HG03354 (cell line): Measurements from ENCODE around the gene PRR18.

Experiments used
- ATAC-seq: cut with Tn5 transposase; IDR thresholded peaks from one replicate; pipeline ENCODE4 v1.9.1; 2021; ENCODE audit warnings: mild to moderate bottlenecking; ENCODE audit not compliant: unreplicated experiment, poor library complexity, severe bottlenecking

The PRR18 gene

DNA sequence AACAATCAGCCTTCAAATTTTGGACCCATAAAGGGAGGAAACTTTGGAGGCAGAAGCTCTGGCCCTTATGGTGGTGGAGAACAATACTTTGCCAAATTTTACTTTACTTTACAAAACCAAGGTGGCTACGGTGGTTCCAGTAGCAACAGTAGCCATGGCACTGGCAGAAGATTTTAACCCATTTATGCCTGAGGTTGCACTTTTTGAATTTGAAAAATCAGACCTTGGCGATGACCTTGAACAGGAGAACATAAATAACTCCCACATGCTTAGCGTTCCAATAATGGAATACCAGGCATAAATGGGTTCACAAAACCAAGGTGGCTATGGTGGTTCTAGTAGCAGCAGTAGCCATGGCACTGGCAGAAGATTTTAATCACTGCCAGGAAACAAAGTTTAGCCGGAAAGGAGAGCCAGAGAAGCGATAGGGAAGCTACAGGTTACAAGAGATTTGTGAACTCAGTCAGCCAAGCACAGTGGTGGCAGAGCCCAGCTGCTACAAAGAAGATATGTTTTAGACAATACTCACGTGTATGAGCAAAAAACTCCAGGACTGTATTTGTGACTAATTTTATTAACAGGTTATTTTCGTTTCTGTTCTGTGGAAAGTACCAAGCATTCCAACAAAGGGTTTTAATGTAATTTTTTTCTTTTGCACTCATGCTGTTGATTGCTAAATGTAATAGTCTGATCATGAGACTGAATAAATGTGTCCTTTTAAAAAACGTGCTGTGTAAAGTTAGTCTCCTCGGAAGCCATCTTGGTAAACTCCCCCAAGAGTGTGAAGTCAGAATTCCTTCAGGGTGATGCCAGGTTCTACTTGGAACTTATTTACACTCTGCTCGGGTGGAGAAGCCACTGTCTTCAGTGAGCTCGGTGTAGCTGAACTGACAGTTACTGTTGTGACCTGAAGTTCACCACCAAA, 27.4 kb upstream of the PRR18 start:
- peak; percentile 58 for ATAC-seq

DNA sequence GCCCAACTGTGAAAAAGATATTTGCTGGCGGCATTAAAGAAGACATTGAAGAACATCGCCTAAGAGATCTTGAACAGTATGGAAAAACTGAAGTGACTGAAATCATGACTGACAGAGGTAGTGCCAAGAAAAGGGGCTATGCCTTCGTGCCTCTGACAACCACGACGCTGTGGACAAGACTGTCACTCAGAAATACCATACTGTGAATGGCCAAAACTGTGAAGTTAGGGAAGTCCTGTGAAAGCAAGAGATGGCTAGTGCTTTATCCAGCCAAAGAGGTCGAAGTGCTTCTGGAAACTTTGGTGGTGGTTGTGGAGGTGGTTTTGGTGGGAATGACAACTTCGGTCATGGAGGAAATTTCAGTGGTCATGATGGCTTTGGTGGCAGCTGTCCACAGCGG, 26.7 kb upstream of the PRR18 start:
- no peak for ATAC-seq

DNA sequence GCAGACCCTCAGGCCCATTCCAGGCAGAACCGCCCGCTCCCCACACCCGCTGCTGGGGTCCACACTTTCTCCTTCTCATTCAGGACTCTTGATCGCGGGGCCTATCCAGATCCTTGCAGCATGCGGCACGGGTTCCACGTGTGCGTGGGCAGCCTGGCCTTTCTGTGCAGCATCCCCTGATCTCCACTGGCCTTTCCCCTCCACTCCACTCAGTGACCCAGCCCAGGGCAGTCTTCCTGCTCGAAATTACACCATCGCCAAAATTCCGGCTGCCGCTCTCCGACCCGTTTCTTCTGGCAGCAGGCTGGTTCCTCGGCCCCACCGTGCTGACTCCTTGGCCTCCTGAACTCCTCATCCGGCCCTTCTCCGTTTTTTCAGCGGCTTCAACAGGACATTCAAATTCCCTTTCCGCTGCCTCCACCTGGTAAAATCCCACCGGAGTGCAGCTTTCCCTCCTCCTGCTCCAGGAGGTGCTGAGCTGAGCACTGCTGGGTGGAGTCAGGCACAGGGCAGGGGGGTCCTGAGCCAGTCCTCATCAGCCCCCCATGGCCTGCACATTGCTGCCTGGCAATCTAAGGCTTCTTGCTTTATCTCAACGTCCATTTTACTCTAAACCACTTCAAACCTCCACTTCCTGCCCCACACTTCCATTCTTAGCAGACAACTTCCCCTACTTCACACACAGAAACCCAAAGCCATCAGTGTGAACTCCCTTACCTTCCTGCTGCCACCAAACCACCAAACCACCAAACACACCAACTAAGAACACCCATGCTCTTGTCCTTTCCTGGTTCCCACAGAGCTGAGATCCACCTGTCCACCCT, 25.2 kb upstream of the PRR18 start:
- ATAC-seq, result peak; percentile 69

DNA sequence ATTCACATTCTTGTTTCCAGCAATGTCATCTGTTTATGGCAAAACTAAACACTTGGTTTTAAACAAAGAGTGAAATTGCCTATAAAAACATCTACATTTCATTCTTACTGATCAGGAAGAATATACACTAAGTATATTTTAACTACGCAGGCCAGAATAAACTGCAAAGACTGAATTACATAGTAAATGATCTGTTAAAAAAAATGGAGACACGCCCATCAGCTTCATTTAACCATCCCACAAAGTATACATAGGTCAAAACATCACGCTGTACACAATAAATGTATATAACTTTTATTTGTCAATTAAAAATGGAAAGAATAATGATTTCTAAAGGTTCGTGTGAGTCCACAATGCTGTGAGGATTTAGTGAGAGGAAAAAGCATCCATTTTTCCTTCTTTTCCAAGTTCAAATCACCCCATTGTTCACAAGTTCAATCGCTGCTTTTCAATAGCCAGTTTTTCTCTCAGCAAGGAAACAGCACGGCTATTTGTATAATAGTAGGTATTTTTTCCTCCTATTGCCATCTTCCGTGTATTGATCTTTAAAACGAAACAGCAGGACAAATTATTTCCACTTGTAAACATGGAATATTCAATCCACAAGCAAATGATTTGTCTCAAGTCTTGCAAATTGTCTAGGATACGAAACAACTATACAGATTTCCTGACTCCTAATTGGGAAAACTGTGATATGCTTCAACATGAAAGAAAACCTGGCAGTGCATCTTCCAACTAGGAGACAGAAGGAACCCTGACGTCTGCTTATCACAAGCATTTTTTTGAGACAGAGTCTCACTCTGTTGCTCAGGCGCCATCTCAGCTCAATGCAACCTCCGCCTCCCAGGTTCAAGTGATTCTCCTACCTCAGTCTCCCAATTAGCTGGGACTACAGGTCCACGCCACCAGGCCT, 23.6 kb upstream of the PRR18 start:
- ATAC-seq, result no peak

DNA sequence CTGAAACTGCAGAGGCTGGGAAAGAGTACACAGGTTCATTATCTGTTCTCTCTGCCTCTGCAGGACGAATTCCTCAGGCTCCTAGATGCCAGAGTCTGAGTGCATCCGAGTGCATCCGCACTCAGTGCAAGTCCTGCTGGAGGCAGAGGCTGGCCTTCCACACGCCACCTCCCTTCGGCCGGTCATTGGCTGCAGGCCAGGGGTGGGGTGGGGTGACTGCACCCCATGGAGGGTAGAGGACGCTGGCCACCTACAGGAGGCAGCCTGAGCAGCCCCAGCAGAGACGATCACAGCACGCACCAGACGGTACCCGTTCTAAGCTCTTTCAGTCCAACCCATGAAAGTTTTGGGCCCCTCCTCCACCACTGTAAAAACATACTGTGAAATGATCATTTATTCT, 22.4 kb upstream of the PRR18 start:
- ATAC-seq, result no peak

DNA sequence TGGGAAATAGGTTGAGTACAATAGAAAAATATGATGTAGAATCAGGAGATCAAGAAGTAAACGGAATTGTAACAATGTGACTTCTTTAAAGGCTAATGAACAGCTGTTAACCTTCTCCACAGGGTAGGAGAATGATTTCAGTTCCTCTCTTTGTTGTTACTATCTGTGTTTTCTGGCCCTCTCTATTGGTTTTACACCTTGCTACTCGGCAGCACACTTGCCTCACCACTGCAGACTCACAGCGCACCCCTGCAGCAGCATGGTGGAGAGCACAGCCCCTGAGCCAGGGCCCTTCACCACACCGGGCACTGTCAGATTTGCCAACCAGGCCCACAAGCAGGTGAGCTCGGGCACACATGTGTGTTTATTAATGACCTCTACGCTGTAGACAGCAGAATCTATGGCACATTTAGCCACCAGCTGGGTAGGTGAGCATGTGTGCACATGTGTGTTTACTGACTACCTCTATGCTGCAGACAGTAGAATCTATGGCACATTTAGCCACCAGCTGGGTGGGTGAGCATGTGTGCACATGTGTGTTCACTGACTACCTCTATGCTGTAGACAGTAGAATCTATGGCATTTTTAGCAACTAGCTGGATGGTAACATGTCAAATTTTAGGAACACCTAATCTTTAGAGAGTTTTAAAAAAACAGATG, 17.3 kb upstream of the PRR18 start:
- peak; percentile 61 for ATAC-seq

DNA sequence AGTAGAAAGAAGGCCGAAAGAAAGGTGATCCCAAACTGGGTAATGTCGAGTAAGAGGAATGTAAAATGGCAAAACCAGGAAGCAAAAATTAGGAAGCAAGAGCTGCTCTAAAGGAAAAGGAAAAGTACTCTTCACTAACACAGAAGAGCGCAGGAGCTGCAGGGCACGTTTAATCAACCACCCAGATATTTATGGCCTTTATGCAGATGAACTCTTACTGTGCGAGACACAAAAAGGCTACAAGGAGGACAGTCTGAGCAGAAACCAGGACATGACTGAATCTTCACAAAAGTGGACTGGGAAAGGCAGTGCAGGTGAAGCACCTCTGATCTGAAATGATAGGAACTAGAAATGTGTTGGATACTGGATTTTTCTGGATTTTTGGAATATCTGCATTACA, 15.2 kb upstream of the PRR18 start:
- no peak for ATAC-seq

DNA sequence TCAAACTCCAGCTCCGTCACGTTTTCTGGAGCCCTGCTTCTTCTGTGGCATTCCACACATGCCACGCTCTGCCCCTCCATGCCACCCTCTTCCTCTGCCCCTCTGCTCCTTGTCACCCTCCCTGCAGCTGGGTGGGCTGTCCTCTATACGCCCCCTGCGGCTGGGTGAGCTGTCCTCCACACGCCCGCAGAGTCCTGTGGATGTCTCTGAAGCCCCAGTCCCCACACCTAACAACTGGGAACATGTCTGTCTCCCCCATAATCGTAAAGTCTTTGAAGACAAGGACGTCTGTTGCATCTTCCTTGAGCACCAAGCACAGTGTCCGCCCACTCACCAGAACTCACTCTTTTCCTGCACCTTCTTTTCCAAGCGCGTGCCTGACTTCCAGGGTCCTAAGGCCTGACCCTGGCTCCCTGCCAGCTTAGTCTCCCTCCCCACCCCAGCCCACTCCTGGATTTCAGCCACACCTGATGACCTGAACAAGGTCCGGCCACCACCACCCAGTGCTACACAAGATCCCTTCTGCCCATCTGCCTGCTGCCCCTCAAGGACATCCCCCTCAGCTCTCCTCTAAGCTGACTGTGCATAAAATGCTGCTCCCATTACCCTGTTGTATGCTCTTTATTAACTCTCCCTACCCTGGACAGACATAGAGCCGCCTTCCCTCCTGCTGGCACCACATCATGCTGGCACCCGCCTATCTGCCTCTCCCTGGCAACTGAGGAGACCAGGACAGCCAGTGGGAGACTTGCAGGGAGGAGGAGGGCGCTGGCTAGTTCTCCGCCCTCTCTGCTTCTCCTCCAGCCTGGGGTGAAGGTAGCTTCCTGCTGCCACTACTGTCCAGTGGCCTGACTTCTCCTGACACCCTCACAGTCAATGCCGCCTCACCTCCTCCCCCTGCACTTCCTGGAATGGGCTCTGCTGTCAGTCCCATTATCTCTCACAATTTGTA, 10.7 kb upstream of the PRR18 start:
- ATAC-seq, result no peak

DNA sequence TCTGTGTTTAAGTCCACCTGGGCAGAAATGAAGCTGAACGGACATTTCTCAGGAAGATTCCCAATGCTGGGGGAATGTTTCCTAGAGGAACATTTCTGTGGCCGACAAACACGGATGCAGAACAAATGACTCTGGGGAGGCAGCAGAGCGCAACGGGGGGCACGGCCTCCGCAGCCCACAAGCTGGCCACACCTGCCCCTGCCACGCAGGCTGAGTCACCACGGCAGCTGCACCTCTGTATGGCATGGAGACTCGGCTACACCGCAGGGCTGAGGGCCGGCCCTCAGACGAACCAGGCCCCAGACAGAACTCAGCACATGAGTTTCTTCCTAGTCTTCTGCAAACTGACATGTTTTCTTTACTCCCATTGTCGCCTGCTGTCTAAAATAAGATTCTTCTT, 10.0 kb upstream of the PRR18 start:
- ATAC-seq, result no peak

DNA sequence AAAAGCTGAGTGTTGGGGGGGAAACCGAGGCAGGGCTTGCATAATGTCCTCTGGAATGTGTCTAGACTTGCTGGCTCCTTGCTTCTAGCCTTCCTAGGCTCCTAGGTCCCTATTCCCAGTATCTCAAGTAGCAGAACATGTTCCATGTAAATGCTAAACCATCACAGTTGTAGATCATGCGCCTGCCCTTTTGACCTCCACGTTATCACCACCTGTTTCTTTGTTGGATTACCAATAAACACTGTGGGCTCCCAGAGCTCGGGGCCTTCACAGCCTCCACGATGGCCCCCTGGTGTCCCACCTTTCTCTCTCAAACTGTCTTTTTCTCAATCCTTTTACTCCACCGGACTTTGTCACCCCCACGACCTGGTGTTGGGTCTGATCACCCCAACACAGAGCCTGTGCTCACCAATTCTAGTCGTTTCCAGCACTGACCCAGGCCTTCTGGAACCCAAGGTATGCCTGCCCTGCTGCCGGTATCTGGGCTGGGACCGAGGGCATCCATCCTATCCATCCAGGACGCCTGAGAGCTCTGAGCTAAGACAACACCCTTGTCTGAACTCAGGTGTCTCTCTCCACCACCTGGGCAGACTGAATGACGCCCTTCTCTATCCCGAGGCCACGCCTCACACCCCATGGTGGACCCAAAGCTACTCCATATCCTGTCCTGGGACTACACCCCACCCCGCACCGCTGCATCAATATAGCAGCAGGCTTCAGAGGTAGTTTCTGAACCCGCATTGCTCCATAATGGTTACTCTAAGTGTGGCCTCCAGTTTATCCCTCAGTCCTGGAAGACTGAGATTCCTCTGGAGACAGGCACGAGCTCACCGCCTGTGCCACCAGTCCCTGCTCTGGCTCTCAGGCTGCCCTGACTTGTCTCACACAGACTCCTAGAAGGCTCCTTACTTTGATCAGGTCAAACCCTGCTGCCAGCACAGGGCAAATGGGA, 9.3 kb upstream of the PRR18 start:
- no peak for ATAC-seq

DNA sequence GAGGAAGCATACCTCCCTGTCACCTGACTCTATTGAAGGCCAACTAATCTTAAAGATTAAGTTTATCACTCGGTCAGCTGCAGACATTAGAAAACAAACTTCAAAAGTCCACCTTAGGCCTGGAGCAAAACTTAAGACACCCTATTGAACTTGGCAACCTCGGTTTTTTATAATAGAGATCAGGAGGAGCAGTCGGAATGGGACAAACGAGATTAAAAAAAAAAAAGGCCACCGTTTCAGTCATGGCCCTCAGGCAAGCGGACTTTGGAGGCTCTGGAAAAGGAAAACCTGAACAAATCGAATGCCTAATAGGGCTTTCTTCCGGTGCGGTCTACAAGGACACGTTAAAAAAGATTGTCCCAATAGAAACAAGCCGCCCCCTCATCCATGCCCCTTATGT, 7.2 kb upstream of the PRR18 start:
- no peak for ATAC-seq

DNA sequence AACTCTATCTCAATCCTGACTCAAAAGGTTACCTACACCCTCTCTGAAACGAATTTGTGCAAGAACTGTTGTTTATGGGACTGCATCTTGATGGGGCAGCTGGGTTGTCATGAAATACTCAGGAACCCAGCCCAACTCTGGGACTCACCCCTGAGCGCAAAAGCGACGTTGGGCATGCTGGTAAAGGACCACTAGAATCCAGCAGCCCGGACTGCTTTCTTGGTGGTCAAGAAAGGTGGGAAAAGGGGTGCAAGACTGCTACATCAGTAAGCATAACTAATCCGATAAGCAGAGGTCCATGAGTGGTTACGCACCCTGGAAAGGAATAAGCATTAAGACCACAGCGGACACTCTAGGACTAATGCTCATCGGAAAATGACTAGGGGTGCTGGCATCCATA, 6.3 kb upstream of the PRR18 start:
- ATAC-seq, result no peak

DNA sequence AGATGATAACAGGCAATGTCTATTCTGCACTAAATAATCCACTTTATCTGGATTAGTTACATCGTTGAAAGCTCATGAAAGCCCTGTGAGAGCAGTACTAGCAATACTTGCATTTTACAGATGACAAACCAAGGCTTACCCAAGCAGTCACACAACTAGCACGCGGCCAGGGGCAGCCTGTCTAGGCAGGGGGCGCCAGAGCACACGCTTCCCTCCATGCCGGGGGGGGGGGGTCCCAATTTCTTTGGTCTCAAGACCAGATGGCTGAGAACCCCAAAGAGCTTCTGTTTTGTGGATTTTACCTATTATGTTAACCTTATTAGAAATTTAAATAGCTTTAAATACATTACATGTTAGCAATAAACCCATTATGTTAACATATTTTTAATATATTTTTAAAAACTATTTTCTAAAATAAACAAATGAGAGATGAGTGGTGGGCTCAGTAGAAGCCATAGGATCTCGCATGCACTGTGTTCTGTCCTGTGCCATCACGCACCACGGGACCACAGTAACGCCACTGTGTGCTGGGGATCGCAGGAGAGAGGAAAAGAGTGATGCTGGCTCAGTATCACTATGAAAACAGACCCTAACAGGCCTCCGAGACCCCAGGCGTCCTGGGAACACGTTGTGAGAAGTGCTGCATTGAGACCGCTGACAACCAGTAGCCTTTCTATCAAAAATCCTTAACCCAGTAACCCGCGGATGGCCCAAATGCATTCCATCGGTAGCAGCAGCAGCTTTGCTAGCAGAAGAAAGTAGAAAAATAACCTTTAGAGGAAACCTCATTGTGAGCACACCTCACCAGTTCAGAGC, 5.3 kb upstream of the PRR18 start:
- peak; percentile 49 for ATAC-seq

DNA sequence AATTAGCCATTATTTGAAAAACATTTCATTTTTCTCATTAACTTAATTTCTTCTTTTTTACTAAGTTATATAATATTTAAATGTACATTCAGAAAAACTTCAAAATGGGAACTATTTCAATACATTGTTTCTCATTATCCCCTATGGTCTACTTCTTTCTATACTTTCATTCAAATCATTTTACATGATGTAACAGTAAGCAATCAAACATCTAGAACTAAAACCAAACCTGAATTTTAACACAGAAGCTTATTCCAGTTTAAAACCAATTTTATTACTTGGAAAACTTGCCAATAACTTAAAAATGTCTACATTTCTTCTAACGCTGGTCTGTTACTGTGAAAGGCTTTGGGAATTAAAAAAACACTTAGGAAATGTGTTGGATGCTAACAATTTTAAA, 4.6 kb upstream of the PRR18 start:
- ATAC-seq, result no peak

DNA sequence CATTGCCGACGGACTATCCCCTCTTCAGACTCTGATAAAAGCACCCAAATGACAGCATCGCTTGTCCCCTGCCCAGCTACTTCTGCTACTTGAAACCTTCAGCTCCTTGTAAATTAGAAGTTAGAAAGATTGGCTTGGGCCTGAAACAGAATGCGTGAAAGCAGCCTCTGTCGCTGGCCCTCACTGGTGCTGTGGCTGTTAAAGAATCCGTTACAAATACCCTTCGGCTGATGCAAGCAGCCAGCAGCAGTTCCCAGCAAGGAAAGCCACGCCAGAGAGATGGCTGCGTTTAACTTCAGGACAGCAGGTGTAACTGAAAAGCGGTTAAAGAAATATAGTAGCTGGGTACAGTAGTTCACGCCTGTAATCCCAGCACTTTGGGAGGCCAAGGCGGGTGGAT, 2.4 kb upstream of the PRR18 start:
- ATAC-seq, result no peak

DNA sequence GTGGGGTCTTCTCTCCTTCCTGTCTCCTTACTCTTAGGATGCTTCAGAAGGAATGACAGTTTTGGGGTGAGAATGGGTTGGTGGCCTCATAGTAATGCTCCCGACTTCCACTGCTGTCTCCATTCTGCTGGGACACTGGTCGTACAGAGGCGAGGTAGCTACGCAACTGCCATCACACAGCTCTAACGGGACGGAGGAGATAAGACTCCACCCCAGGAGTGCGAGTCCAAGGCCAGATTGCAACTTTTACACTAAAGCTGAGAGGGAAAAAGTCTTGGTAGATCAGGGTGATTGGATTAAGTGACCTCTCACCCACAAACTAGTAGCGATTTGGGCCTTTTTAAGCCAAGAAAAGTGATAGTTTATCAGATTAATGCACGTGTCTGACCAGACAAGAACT, 1.8 kb upstream of the PRR18 start:
- ATAC-seq, result no peak
